ENCODE results near the gene JMJD8. TPM values are rescaled to one million over a fixed set of nuclear protein-coding genes. Genes with fewer than 3 reads are reported as not detected.

Gene JMJD8
- total and polyA plus RNA-seq, 9 of the 15 experiments (the other 6 are each of a cell fraction or from before 2014, with no cell fraction given): 1.2 to 50.6 (median 29.3) TPM

DNA sequence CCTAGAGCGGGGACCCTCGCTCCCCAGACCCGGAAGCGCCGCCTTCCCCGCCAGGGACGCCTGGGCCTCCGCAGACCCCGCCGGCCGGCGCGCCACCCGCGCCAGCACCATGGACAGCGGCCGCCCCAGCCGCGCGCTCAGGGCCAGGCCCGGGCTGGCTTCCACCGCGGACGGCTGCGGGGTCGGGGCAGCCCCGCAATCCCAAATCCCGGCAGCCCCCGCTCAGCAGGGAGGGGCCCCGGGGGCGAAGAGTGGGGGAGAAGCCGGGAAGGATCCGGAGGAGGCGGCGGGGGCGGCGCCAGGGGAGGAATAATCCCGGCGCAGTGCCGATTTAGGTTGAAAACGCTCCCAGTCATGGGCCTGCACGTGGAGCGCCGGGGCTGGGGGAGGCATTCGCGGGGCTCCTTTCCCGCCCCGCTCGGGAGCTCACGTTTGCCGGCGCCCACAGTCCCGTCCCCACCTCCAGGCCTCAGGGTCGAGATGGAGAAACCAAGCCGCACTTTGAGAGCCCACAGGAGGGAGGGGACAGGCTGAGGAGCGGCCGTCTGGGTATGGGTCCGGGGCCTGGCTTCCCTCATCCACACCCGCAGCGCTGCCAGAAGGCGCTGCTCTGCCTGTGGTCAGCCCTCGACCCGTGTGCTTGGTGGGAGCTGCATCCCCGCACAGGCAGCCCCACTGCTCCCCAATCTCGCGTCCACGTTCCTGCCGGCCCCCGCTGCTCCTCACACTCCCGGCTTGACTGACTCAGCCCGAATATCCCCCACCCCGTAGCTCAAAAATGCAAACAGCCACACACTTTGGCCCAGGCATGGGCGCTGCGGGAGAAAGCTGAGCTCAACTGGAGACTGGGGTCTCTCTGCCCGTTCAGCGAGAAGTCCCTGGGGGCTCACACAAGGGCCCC, 16.8 kb upstream of the JMJD8 start (continued):
- TF ChIP-seq, protein P1, sequence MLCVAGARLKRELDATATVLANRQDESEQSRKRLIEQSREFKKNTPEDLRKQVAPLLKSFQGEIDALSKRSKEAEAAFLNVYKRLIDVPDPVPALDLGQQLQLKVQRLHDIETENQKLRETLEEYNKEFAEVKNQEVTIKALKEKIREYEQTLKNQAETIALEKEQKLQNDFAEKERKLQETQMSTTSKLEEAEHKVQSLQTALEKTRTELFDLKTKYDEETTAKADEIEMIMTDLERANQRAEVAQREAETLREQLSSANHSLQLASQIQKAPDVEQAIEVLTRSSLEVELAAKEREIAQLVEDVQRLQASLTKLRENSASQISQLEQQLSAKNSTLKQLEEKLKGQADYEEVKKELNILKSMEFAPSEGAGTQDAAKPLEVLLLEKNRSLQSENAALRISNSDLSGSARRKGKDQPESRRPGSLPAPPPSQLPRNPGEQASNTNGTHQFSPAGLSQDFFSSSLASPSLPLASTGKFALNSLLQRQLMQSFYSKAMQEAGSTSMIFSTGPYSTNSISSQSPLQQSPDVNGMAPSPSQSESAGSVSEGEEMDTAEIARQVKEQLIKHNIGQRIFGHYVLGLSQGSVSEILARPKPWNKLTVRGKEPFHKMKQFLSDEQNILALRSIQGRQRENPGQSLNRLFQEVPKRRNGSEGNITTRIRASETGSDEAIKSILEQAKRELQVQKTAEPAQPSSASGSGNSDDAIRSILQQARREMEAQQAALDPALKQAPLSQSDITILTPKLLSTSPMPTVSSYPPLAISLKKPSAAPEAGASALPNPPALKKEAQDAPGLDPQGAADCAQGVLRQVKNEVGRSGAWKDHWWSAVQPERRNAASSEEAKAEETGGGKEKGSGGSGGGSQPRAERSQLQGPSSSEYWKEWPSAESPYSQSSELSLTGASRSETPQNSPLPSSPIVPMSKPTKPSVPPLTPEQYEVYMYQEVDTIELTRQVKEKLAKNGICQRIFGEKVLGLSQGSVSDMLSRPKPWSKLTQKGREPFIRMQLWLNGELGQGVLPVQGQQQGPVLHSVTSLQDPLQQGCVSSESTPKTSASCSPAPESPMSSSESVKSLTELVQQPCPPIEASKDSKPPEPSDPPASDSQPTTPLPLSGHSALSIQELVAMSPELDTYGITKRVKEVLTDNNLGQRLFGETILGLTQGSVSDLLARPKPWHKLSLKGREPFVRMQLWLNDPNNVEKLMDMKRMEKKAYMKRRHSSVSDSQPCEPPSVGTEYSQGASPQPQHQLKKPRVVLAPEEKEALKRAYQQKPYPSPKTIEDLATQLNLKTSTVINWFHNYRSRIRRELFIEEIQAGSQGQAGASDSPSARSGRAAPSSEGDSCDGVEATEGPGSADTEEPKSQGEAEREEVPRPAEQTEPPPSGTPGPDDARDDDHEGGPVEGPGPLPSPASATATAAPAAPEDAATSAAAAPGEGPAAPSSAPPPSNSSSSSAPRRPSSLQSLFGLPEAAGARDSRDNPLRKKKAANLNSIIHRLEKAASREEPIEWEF (CRISPR knock-in tag; IDR thresholded peaks at IDR 0.05): no peak
- TF ChIP-seq, protein P2, sequence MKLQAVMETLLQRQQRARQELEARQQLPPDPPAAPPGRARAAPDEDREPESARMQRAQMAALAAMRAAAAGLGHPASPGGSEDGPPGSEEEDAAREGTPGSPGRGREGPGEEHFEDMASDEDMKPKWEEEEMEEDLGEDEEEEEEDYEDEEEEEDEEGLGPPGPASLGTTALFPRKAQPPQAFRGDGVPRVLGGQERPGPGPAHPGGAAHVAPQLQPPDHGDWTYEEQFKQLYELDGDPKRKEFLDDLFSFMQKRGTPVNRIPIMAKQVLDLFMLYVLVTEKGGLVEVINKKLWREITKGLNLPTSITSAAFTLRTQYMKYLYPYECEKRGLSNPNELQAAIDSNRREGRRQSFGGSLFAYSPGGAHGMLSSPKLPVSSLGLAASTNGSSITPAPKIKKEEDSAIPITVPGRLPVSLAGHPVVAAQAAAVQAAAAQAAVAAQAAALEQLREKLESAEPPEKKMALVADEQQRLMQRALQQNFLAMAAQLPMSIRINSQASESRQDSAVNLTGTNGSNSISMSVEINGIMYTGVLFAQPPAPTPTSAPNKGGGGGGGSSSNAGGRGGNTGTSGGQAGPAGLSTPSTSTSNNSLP (IDR thresholded peaks at IDR 0.05; ENCODE audit: borderline replicate concordance, low read depth, low read length): no peak
- TF ChIP-seq CBX3 (IDR thresholded peaks at IDR 0.05; ENCODE audit: borderline replicate concordance in 1 of 2, low read length in 2 of 2) (no peak), GTF2F1 (IDR thresholded peaks at IDR 0.05; ENCODE audit: low read depth, low read length) (no peak), MAFF (IDR thresholded peaks at IDR 0.05; ENCODE audit: low read length) (no peak), ZNF408 (CRISPR knock-in tag; IDR thresholded peaks at IDR 0.05; ENCODE audit: low read depth) (no peak), HNRNPH1 (optimal IDR thresholded peaks at IDR 0.05; ENCODE audit: low read depth, low read length) (no peak), ZKSCAN1 (IDR thresholded peaks at IDR 0.05; ENCODE audit: low read depth, low read length) (no peak), TRIM24 (IDR thresholded peaks at IDR 0.05) (no peak), SAFB (IDR thresholded peaks at IDR 0.05; ENCODE audit: borderline replicate concordance, low read depth, low read length) (no peak), MEF2A (IDR thresholded peaks at IDR 0.05; ENCODE audit: control insufficient read depth, low read depth, low read length) (no peak), RFX5 (IDR thresholded peaks at IDR 0.05; ENCODE audit: low read depth, low read length) (no peak), HDGF (IDR thresholded peaks at IDR 0.05) (no peak), POLR2AphosphoS5 (IDR thresholded peaks at IDR 0.05; ENCODE audit: control insufficient read depth, insufficient read depth, low read depth, low read length) (no peak)
- TF ChIP-seq, protein P3, sequence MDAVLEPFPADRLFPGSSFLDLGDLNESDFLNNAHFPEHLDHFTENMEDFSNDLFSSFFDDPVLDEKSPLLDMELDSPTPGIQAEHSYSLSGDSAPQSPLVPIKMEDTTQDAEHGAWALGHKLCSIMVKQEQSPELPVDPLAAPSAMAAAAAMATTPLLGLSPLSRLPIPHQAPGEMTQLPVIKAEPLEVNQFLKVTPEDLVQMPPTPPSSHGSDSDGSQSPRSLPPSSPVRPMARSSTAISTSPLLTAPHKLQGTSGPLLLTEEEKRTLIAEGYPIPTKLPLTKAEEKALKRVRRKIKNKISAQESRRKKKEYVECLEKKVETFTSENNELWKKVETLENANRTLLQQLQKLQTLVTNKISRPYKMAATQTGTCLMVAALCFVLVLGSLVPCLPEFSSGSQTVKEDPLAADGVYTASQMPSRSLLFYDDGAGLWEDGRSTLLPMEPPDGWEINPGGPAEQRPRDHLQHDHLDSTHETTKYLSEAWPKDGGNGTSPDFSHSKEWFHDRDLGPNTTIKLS (IDR thresholded peaks at IDR 0.05; ENCODE audit: borderline replicate concordance, low read depth): no peak
- TF ChIP-seq, protein P4, sequence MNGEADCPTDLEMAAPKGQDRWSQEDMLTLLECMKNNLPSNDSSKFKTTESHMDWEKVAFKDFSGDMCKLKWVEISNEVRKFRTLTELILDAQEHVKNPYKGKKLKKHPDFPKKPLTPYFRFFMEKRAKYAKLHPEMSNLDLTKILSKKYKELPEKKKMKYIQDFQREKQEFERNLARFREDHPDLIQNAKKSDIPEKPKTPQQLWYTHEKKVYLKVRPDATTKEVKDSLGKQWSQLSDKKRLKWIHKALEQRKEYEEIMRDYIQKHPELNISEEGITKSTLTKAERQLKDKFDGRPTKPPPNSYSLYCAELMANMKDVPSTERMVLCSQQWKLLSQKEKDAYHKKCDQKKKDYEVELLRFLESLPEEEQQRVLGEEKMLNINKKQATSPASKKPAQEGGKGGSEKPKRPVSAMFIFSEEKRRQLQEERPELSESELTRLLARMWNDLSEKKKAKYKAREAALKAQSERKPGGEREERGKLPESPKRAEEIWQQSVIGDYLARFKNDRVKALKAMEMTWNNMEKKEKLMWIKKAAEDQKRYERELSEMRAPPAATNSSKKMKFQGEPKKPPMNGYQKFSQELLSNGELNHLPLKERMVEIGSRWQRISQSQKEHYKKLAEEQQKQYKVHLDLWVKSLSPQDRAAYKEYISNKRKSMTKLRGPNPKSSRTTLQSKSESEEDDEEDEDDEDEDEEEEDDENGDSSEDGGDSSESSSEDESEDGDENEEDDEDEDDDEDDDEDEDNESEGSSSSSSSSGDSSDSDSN (IDR thresholded peaks at IDR 0.05; ENCODE audit: borderline replicate concordance in 1 of 2, low read depth in 2 of 2, low read length in 2 of 2): 0 out of 4 replicates have a peak, but pooled peaks of 1 of the 2 experiments have one; percentile 71

Measured in K562 (cell line).